ENCODE data around the gene CD14.

CD14 gene

DNA sequence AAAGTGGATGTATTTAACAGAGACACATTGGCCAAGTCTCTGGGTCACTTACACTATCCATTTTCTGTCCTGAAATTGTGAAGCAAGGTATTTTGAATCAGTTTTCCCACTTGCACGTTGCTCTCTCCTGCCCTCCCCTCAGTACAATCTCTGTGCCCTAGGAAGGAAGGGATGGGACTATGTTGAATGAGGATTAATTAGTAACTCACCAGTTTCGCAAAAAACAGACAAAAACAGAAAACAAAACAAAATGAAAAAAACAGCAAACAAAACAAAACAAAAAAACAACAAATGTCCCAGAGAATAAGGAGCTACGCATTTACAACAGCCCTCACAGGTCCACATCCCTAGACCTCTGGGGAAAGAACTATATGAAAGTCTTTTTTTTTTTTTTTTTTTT is 1.1 kb upstream of the CD14 start:
- Histone ChIP-seq H2BK5ac (ENCODE audit: low read depth, low read length, poor library complexity) (no peak overlapping the region), H3K36me3 (ENCODE audit: control insufficient read depth in 1 of 2, insufficient read depth in 2 of 2, low read length in 2 of 2) (no peaks in the 10 kb centered on the region), H3K79me1 (ENCODE audit: low read length) (no peaks in the 10 kb centered on the region), H3K9ac (ENCODE audit: low read length) (no peak overlapping the region), H3K14ac (ENCODE audit: low read length) (no peak overlapping the region), H3K4me3 (ENCODE audit: low read depth, low read length) (no peak overlapping the region), H3K27ac (ENCODE audit: low read depth, low read length) (no peak overlapping the region), H3K27me3 (ENCODE audit: insufficient read depth, low read length) (no peaks in the 10 kb centered on the region), H4K8ac (ENCODE audit: low read depth, low read length) (no peak overlapping the region), H4K91ac (ENCODE audit: low read depth, low read length) (no peak overlapping the region), H3K4me1 (ENCODE audit: control insufficient read depth in 1 of 2, insufficient read depth in 2 of 2, low read length in 2 of 2) (peaks cover 0 to 4% of the 10 kb centered on the region in 2 experiments), H3K18ac (ENCODE audit: low read length) (no peak overlapping the region), H3K4ac (ENCODE audit: low read depth, low read length) (no peak overlapping the region), H3K4me2 (ENCODE audit: low read length) (no peak overlapping the region), H2AK5ac (ENCODE audit: low read length) (no peak overlapping the region), H2BK12ac (ENCODE audit: low read length) (no peak overlapping the region), H2BK120ac (ENCODE audit: insufficient read depth, low read length, poor library complexity) (no peak overlapping the region), H2AFZ (ENCODE audit: insufficient read depth, low read length, poor library complexity) (no peak overlapping the region), H3K9me3 (ENCODE audit: insufficient read depth, low read depth, low read length) (peaks cover 16% of the 10 kb centered on the region), H4K12ac (ENCODE audit: low read depth, low read length) (no peak overlapping the region), H3K79me2 (ENCODE audit: control insufficient read depth, insufficient read depth, low read length, poor library complexity) (no peaks in the 10 kb centered on the region), H3K23ac (ENCODE audit: low read length) (no peak overlapping the region)
- no CpG with 5 or more reads among the region's 3 CpGs for WGBS (ENCODE audit: extremely low coverage, insufficient coverage, insufficient read length)
- no peak for DNase-seq

DNA sequence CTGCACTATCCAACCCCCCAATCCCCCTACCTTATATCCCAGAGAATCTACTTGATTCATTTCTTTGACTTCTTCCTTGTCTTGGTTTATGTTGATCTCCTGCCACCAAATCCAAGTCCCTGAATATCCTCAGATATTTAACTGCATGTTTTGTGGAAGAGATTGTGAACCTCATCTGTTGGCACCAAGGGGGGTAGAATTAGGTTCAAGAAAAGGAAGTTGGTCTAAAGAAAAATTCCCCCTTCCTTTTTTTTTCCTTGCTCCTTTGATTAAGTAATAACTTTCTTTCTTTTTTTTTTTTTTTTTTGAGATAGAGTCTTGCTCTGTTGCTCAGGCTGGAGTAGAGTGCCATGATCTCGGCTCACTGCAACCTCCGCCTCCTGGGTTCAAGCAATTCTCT is 526 bp upstream of the CD14 start:
- H4K8ac ChIP-seq (ENCODE audit: low read depth, low read length): no peak overlapping the region
- no peak for DNase-seq
- no peak overlapping the region for H2BK5ac ChIP-seq (ENCODE audit: low read depth, low read length, poor library complexity)
- no peak overlapping the region for H3K4me3 ChIP-seq (ENCODE audit: low read depth, low read length)
- peaks cover 17% of the 10 kb centered on the region for H3K9me3 ChIP-seq (ENCODE audit: insufficient read depth, low read depth, low read length)
- no peak overlapping the region for H3K27ac ChIP-seq (ENCODE audit: low read depth, low read length)
- H2BK12ac ChIP-seq (ENCODE audit: low read length): no peak overlapping the region
- no peak overlapping the region for H3K14ac ChIP-seq (ENCODE audit: low read length)
- no peaks in the 10 kb centered on the region for H3K27me3 ChIP-seq (ENCODE audit: insufficient read depth, low read length)
- no peak overlapping the region for H4K91ac ChIP-seq (ENCODE audit: low read depth, low read length)
- no peak overlapping the region for H3K4me2 ChIP-seq (ENCODE audit: low read length)
- H4K12ac ChIP-seq (ENCODE audit: low read depth, low read length): no peak overlapping the region
- H2AK5ac ChIP-seq (ENCODE audit: low read length): no peak overlapping the region
- no peak overlapping the region for H3K23ac ChIP-seq (ENCODE audit: low read length)
- no peak overlapping the region for H3K4ac ChIP-seq (ENCODE audit: low read depth, low read length)
- H3K18ac ChIP-seq (ENCODE audit: low read length): no peak overlapping the region
- H3K79me2 ChIP-seq (ENCODE audit: control insufficient read depth, insufficient read depth, low read length, poor library complexity): no peaks in the 10 kb centered on the region
- H3K36me3 ChIP-seq (ENCODE audit: control insufficient read depth in 1 of 2, insufficient read depth in 2 of 2, low read length in 2 of 2): no peaks in the 10 kb centered on the region
- no peak overlapping the region for H3K9ac ChIP-seq (ENCODE audit: low read length)
- no peaks in the 10 kb centered on the region for H3K4me1 ChIP-seq (ENCODE audit: control insufficient read depth in 1 of 2, insufficient read depth in 2 of 2, low read length in 2 of 2)
- no peak overlapping the region for H2AFZ ChIP-seq (ENCODE audit: insufficient read depth, low read length, poor library complexity)
- H2BK120ac ChIP-seq (ENCODE audit: insufficient read depth, low read length, poor library complexity): no peak overlapping the region
- H3K79me1 ChIP-seq (ENCODE audit: low read length): no peaks in the 10 kb centered on the region
- no CpG with 5 or more reads among the region's 2 CpGs for WGBS (ENCODE audit: extremely low coverage, insufficient coverage, insufficient read length)

DNA sequence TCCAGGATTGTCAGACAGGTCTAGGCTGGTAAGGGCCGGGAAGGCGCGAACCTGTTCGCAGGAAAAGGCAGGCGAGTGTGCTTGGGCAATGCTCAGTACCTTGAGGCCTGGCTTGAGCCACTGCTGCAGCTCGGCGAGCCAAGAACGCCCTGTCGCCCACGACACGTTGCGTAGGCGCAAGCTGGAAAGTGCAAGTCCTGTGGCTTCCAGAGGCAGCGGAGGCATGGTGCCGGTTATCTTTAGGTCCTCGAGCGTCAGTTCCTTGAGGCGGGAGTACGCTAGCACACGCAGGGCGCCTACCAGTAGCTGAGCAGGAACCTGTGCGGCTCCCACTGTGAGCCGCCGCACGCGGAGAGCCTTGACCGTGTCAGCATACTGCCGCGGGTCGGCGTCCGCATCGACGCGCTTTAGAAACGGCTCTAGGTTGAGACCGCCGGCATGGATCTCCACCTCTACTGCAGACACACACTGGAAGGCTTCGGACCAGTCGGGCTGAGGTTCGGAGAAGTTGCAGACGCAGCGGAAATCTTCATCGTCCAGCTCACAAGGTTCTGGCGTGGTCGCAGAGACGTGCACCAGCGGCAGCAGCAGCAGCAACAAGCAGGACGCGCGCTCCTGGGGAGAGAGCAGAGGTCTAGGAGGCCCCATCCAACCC is 482 bp downstream of the CD14 start:
- H4K8ac ChIP-seq (ENCODE audit: low read depth, low read length): no peak overlapping the region
- H2BK120ac ChIP-seq (ENCODE audit: insufficient read depth, low read length, poor library complexity): no peak overlapping the region
- no peaks in the 10 kb centered on the region for H3K79me1 ChIP-seq (ENCODE audit: low read length)
- no peaks in the 10 kb centered on the region for H3K4me1 ChIP-seq (ENCODE audit: control insufficient read depth in 1 of 2, insufficient read depth in 2 of 2, low read length in 2 of 2)
- no peak overlapping the region for H4K12ac ChIP-seq (ENCODE audit: low read depth, low read length)
- peaks cover 21% of the 10 kb centered on the region for H3K9me3 ChIP-seq (ENCODE audit: insufficient read depth, low read depth, low read length)
- peaks cover 0 to 2% of the 10 kb centered on the region in 2 experiments for H3K36me3 ChIP-seq (ENCODE audit: control insufficient read depth in 1 of 2, insufficient read depth in 2 of 2, low read length in 2 of 2)
- H3K23ac ChIP-seq (ENCODE audit: low read length): no peak overlapping the region
- no peaks in the 10 kb centered on the region for H3K27me3 ChIP-seq (ENCODE audit: insufficient read depth, low read length)
- H2AFZ ChIP-seq (ENCODE audit: insufficient read depth, low read length, poor library complexity): no peak overlapping the region
- H4K91ac ChIP-seq (ENCODE audit: low read depth, low read length): no peak overlapping the region
- H2AK5ac ChIP-seq (ENCODE audit: low read length): no peak overlapping the region
- no peak overlapping the region for H3K9ac ChIP-seq (ENCODE audit: low read length)
- no peak overlapping the region for H3K18ac ChIP-seq (ENCODE audit: low read length)
- H2BK5ac ChIP-seq (ENCODE audit: low read depth, low read length, poor library complexity): no peak overlapping the region
- H2BK12ac ChIP-seq (ENCODE audit: low read length): no peak overlapping the region
- no peak overlapping the region for H3K4ac ChIP-seq (ENCODE audit: low read depth, low read length)
- H3K4me3 ChIP-seq (ENCODE audit: low read depth, low read length): no peak overlapping the region
- H3K14ac ChIP-seq (ENCODE audit: low read length): no peak overlapping the region
- H3K4me2 ChIP-seq (ENCODE audit: low read length): no peak overlapping the region
- no peaks in the 10 kb centered on the region for H3K79me2 ChIP-seq (ENCODE audit: control insufficient read depth, insufficient read depth, low read length, poor library complexity)
- H3K27ac ChIP-seq (ENCODE audit: low read depth, low read length): no peak overlapping the region
- WGBS (ENCODE audit: extremely low coverage, insufficient coverage, insufficient read length): no CpG with 5 or more reads among the region's 51 CpGs
- peak; percentile 53 to 65 for DNase-seq

DNA sequence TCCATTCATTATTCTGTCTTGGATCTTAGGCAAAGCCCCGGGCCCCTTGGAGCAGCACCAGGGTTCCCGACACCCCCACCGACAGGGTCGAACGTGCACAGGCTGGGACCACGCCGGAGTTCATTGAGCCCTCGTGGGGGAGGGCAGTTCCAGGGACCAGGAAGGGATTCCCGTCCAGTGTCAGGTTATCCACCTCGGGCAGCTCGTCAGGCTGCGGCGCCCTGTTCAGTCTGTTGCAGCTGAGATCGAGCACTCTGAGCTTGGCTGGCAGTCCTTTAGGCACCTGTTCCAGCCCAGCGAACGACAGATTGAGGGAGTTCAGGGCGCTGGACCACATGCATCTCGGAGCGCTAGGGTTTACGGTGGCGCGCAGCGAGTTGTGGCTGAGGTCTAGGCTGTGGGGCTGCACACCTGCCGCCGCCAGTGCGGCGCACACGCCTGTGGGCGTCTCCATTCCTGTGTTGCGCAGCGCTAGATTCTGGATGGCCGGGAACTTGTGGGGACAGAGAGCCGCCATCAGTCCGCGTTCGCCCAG is 1.1 kb downstream of the CD14 start:
- H3K14ac ChIP-seq (ENCODE audit: low read length): no peak overlapping the region
- no peak overlapping the region for H2BK12ac ChIP-seq (ENCODE audit: low read length)
- H3K4me2 ChIP-seq (ENCODE audit: low read length): no peak overlapping the region
- H3K79me1 ChIP-seq (ENCODE audit: low read length): no peaks in the 10 kb centered on the region
- no peak overlapping the region for H4K8ac ChIP-seq (ENCODE audit: low read depth, low read length)
- H2BK120ac ChIP-seq (ENCODE audit: insufficient read depth, low read length, poor library complexity): no peak overlapping the region
- no peak overlapping the region for H4K91ac ChIP-seq (ENCODE audit: low read depth, low read length)
- H3K79me2 ChIP-seq (ENCODE audit: control insufficient read depth, insufficient read depth, low read length, poor library complexity): no peaks in the 10 kb centered on the region
- no peak overlapping the region for H3K23ac ChIP-seq (ENCODE audit: low read length)
- WGBS (ENCODE audit: extremely low coverage, insufficient coverage, insufficient read length): no CpG with 5 or more reads among the region's 36 CpGs
- no peak overlapping the region for H3K4me3 ChIP-seq (ENCODE audit: low read depth, low read length)
- H3K36me3 ChIP-seq (ENCODE audit: control insufficient read depth in 1 of 2, insufficient read depth in 2 of 2, low read length in 2 of 2): peaks cover 0 to 2% of the 10 kb centered on the region in 2 experiments
- peak; percentile 35 to 60 for DNase-seq
- H3K27ac ChIP-seq (ENCODE audit: low read depth, low read length): no peak overlapping the region
- no peaks in the 10 kb centered on the region for H3K27me3 ChIP-seq (ENCODE audit: insufficient read depth, low read length)
- H2AFZ ChIP-seq (ENCODE audit: insufficient read depth, low read length, poor library complexity): no peak overlapping the region
- H3K9me3 ChIP-seq (ENCODE audit: insufficient read depth, low read depth, low read length): peaks cover 21% of the 10 kb centered on the region
- no peak overlapping the region for H3K18ac ChIP-seq (ENCODE audit: low read length)
- no peak overlapping the region for H3K4ac ChIP-seq (ENCODE audit: low read depth, low read length)
- no peak overlapping the region for H4K12ac ChIP-seq (ENCODE audit: low read depth, low read length)
- no peaks in the 10 kb centered on the region for H3K4me1 ChIP-seq (ENCODE audit: control insufficient read depth in 1 of 2, insufficient read depth in 2 of 2, low read length in 2 of 2)
- H2BK5ac ChIP-seq (ENCODE audit: low read depth, low read length, poor library complexity): no peak overlapping the region
- no peak overlapping the region for H3K9ac ChIP-seq (ENCODE audit: low read length)
- H2AK5ac ChIP-seq (ENCODE audit: low read length): no peak overlapping the region

All from trophoblast cell (in vitro differentiated cells and primary cell).